ENCODE results near the gene POLR2L. TPM values are rescaled to one million over a fixed set of nuclear protein-coding genes. Genes with fewer than 3 reads are reported as not detected.

Gene POLR2L
- total RNA-seq, 1 donor from 2014 or later: 99.9 TPM

DNA sequence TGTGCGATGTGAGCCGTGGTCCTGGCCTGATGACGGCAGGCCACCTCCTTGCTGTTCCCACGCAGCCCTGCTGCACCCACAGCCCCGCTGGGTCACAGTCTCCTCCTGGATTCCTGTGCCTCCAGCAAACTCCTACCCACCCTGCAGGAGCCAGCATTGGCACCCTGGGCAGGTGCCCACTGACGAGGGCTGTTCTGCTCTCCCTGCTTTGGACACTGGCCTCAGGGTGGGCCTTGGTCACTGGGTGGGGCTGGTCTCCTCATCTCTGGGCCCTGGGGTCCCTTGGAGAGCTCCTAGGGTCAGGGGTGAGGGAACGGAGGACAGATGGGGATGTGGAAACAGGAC lies 13.0 kb upstream of the POLR2L start:
- intact Hi-C loops (cut with micrococcal nuclease): no loop called here

DNA sequence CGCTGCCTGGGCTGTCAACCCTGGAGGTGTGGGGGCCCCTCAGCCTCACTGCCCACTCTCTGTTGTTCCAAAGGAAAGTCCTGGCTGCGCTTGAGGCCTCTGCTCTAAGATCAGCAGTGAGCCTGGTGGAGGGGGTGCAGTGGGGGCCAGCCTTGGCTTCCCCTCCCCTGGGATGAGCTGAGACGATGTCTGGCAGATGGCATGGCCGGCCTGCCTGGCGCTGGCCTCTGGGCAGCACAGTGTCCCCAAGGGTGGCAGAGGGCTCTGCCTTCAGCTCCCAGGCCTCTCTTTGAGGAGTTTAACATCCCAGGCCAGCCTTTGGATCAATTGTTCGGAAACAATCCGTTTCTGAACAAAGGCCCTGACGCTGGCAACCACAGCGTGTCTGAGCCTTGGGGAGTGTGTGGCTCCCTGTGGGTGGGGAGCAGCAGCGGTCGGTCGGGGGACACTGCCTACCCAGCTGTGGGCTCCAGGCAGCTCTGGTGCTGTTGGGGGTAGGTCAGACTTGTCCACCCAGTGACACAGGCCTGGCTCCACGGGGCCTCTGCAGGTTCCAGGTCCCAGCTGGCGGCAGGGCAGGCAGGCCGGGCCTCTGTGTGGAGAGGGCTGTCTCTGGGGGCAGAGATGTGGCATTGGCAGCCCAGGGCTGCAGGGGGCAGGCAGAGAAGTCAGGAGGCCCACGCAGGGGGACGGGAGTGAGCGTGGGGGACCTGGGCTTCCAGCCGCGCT lies 12.4 kb upstream of the POLR2L start:
- intact Hi-C loops (cut with micrococcal nuclease): no loop called here

DNA sequence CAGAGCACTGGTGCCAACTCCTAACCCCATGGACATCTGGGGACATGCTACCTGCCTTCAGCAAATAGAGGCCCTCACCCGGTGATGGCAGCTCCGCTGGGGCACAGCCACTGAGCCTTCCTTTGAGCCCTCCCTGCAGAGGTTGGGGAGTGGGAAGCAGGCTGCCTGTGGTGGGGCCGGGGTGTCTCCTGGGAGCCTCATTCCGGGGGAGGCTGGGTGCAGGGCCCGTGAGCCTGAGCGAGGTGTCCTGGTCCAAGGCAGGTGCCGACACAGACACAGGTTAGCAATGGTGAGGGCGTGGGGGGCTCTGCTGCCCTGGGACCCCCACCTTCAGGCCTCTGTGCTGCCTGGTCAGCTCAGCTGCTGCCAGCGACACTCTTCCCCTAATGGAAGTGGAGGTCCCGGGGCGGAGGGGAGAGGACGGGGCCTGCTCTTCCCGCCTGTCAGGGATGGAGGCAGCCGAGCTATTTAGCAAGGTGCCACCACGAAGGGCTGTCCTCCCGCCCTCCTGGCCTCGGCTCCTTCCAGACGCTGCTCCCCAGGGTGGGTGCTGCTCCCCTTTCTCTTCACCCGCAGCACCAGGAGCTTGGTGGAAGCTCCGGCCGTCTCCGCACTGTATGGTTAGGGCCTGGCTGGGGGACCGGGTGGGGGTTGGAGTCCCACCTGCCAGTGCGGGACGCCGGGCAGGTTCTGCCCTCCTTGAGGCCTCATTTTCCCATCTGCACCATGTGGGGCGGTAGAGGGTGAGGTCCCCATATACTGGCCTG lies 11.5 kb upstream of the POLR2L start:
- intact Hi-C loops (cut with micrococcal nuclease): no loop called here

DNA sequence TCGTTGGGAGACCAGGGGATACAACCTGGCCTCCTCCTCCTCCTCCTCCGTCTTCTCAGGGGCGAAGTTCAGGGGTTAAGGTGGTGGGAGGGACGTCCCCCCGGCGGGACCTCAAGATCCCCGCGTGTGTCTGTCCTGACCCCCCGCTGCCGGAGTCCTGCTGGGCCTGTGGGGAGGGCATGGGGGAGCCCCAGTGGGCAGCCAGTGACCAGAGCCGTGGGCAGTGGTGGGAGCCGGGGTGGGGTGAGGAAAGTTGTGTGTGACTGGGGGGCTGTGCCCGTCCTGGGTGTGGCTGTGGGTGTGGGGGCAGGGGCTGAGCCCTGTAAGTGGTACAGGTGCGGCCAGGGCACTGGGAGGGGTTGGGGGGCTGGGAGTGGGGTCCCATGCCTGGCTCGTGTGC lies 10.4 kb upstream of the POLR2L start:
- intact Hi-C loops (cut with micrococcal nuclease): no loop called here

DNA sequence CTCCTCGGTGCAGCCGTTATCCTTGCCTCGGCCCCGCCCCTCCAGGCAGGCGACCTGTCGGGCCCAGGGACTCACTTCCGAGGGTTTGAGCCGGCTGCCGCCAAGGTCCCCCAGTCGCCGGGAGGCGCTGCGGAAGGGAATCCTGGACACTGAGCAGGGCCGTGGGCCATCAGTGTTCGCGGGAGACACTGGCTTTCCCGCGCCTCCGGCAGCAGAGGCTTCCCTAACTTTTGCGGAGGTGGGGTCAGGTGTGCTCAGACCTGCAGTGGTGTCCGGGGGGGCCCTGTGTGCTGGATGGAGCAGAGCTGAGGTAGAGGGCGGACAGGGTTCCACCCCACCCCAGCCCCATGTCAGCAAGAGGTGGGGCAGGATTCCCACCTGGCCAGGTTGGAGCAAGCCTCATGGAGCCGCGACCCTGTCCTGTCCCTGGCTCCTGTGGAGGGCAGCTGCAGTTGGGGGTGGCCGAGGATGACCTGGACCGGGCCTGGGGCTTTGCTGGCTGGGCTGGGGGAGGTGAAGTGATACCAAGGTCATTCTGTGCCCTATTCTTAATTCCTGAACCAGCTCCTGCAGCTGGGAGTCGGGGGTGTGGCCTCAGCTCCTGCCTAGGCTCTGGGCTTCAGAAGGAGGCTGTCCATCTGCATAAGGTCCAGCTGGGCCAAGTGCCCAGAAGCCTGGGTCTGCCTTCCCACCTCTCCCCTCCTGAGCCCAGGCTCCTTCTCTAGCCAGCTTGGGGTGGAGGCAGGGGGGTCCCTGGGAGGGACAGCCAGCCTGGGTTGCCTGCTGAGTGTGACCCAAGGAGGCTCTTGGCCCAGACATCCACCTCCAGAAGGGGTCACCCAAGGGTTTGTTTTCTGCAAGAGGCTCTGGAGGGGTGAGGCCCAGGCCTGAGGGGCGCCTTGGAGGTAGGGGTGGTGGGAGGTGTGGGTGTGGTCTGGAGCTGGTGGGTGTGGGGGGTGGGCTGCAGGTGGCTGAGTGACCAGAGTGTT lies 8.7 kb upstream of the POLR2L start:
- intact Hi-C loops (cut with micrococcal nuclease): no loop called here

DNA sequence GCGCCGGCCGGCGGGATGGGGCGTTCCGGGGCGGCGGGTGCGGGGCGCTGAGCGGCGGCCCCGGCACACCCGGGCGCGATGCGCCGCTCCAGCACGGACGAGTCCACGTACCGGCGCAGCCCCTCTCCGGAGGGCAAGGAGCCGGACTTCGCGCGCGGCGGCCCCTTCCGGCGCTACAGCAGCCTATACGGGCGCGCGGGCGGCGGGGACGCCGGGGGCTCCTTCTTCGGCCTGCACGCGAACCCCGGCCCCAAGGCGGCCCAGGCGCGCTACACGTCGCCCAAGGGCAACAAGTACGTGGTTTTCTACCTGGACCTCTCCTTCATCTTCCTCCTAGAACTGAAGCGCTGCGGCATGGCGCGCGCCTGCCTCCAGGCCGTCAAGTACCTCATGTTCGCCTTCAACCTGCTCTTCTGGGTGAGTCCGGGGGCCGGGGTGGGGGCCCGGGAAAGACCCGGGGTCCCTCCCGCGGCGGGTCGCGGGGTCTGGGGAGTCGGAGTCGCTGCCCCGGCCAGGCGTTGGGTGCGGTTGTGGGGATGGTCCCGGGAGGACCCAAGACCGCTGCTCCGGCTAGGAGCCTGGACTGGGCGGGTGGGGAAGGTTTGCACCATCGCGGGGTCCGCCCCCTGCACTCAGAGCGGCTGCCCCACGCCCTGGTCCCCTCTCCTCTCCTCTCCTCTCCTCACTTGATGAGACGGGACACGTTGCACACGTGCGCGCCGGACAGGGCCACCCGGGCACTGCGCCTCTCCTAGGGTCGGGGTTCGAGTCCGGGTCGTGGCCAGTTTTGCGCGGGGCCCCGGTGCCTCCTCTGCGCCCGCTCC lies 7.8 kb upstream of the POLR2L start:
- intact Hi-C loops (cut with micrococcal nuclease): loop anchor here (5.0 kb wide), 1 partner anchor 127 kb away; no protein-coding TSS in a partner anchor

DNA sequence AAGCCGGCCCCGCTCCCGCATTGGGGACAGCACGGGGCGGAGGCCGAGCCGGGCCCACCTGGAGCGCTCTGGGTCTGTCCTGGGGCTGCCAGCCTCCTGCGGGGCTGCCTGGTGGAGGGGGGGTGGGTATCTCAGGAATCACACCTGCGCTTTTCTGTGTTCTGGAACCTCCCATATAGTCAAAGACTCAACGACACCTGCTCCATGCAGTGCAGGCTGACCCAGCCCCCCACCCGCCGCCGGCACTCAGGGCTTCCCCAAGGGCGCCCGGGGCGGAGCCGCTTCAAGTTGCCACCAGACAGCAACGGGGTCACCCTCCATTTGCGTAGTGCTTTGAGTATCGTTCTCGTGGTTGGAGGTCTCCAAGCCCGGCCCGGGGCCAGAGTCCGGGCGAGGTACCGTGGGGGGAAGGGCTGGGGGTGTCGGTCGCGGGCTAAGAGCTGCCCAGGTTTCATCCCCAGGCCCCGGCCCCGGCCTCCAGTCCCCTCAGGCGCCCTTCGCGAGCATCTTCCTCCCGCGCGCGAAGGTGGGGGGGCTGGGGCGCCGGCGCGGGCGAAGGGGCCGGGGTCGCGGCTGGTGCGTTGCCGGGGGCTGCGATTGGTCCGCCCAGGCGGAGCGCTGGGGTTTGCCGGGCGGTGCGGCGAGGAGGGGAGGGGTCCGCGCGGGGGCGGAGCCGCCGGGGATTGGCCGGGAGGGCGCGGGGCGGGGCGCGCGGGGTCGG lies 6.9 kb upstream of the POLR2L start:
- intact Hi-C loops (cut with micrococcal nuclease): loop anchor here (5.0 kb wide), 1 partner anchor 128 kb away; no protein-coding TSS in a partner anchor

DNA sequence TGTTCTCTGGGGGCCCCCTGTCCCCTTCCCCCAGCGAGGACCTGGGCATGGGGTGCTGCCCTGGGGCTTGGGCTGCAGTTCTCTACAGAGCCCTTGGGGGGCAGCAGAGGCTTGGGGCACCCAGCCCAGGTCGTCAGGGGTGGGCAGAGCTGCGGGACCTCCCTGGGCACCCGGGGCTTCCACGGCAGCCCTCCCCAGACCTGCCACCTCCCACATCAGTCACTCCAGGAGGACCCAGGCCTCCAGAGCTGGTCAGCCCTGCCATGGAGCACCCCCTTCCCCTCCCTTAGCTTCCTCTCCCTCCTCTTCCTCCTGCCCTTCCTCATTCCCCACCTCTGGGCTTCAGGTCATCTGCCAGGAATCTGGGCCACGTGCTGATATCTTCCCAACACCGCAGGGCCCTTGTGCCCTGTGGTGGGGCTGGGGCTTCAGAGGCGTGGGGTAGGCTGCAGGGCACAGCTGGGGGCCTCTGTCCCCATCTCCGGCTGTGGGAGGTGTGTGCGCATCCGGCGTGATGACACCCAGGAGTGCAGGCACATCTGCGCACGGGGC lies 6.1 kb upstream of the POLR2L start:
- intact Hi-C loops (cut with micrococcal nuclease): loop anchor here (5.0 kb wide), 1 partner anchor 129 kb away; no protein-coding TSS in a partner anchor

DNA sequence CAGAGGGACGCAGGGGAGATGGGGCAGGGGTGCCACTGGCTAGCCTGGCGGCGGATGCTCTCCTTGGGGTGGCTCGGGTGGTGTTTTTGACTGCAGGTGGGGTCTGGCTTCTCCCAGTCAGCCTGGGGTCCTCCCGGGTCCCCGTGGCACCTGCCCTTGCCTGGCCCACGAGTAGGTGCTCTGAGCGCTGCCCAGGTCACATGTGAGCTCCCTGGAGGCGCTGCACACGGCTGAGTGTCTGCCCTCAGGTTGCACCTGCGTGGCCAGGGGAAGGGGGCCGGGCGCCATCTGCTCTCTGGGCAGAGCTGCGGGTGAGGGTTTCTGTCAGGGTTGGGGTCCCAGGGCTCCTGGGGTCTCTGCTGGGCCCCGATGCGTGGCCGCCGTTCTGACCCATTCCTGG lies 5.5 kb upstream of the POLR2L start:
- intact Hi-C loops (cut with micrococcal nuclease): loop anchor here (5.0 kb wide), 1 partner anchor 129 kb away; no protein-coding TSS in a partner anchor

DNA sequence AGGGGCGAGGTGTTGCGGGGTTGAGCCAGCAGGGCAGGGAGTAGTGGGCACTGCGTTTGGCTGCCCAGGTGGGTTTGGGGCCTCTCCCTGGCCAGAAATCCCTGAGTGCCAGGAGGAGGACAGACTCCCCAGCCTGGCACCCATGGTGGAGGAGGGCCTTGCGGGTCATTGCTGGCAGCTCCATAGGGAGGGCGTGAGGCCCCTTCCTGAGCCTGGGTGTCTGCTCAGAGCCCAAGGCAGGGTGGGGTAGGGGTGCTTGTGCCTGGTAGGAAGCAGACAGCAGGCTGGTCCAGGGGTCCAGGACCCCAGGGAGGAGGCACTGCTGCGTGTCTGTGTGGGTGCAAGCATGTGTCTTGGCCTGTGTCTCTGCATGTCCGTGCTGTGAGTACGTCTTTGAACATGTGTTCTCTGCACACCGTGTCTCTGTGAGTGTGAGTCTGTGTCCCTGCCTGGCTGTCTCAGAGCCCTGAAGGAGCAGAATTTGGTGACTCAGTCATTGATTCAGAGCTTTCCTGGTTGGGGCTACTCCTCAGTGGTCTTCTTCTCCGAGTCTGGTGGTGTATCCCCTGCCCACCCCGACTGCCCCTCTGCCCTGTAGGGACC lies 4.3 kb upstream of the POLR2L start:
- intact Hi-C loops (cut with micrococcal nuclease): loop anchor here (5.0 kb wide), 1 partner anchor 131 kb away; no protein-coding TSS in a partner anchor

DNA sequence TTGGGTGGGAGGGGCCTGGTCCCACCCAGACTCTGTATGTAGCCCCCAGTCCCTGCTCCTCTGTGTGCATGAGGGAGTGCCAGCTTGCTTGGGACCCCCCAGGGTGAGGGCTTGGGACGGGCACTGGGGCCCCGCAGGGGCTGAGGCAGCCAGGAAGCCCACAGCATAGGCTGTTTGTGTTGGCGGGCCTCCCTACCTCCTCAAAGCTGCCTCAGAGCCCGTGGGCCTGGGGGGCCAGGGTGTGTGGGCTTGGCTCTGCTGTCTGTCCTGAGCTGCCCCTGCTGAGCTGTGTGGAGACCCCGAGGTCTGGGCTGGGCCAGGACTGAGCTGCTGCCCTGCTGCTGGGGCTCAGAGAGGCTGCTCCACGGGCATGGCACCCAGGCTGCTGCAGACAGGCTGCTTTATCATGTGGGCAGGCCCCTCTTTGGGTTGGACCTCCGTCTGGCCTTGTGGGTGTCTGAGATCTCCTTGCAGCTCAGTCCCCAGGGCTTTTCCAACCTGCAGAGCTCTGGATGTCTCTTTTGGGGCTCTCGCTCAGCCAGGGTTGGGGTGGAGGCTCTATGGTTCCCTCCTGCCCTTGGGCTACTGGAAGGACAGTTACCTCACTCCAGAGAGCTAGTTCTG lies 3.7 kb upstream of the POLR2L start:
- intact Hi-C loops (cut with micrococcal nuclease): loop anchor here (5.0 kb wide), 1 partner anchor 131 kb away; no protein-coding TSS in a partner anchor

DNA sequence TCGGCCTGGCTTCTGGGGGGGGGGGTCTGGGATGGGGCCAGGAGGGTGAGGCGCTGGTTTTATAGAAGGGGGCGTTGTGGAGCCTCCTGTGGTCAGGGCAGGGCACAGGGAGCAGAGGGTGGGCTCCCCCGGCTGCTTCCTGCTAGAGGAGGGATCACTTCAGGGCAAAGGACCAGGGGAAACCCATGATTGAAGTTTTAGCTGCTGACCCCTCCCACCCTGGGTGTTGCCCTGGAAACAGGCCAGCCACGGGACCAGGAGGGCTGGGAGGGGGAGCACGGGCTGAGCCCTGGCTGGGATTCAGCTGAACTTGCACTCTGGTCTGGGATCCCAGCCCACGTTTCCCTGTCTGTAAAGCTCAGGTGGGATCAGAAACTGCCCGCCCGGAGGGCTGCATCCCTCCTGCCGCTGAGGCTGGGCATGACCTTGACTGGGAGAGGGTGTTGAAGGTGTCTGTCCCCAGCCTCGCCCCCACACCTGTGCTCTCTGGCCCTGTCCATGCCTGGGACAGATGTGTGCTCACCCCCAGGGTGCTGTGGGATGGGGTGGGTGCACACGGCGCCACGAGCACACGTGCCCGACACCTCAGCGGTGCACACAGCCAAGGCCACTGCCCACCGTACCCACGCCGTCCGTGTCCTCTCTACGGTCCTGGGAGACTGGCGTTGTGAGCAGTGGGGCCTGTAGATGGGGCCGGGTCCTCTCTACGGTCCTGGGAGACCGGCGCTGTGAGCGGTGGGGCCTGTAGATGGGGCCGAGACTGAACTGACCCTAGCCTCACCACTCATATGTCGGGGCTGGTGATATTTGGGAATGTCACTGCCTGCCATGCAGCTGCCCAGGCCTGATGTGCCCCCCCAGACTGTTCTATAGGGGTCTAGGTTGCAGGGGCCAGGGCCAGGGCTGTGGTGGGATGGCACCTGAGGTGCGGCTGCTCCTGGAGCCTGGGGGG lies 2.6 kb upstream of the POLR2L start:
- intact Hi-C loops (cut with micrococcal nuclease): loop anchor here (5.0 kb wide), 1 partner anchor 132 kb away; no protein-coding TSS in a partner anchor

DNA sequence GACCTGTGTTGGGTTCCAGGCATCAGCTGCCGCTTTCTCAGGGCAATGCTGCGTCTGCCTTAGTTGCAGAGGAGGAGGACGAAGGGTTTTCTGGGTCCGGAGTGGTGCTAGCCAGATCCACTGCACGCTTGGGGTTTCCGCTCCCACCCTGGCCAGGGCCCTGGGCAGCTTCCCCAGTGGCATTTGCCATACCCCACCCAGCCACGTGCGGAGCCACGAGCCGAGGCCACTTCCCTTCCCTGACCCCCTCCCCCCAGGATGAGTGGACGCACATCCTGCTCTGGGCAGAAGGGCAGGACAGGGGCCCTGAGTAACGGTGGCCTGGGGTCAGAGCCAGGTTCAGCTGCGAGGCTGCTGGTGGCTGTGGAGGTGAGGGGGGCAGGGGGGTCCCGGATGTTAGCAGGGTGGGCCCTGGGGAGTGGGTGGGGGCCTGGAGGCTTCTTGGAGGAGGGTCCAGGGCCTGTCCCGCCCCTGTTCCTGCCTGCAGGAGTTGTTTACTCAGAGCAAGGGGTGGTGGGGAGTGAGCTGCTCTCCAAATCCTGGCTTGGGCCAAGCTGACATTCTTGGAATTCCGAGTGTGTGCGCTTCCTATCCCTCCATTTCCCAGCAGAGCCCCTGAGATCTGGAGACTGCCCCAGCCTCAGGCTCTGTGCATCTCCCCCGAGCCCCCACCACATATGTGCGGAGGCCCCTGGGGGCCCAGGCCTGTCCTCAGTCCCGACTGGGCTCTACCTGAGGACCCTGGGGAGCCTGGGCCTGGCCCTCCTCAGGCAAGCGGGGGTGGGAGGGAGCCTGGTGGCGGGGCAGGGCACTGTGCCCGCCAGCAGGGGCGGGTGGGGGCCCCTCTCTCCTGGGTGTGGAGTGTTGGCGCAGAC lies 1.7 kb upstream of the POLR2L start:
- intact Hi-C loops (cut with micrococcal nuclease): loop anchor here (2.0 kb wide), 1 partner anchor 81 kb away; the partner anchor contains the start of gene AP2A2

DNA sequence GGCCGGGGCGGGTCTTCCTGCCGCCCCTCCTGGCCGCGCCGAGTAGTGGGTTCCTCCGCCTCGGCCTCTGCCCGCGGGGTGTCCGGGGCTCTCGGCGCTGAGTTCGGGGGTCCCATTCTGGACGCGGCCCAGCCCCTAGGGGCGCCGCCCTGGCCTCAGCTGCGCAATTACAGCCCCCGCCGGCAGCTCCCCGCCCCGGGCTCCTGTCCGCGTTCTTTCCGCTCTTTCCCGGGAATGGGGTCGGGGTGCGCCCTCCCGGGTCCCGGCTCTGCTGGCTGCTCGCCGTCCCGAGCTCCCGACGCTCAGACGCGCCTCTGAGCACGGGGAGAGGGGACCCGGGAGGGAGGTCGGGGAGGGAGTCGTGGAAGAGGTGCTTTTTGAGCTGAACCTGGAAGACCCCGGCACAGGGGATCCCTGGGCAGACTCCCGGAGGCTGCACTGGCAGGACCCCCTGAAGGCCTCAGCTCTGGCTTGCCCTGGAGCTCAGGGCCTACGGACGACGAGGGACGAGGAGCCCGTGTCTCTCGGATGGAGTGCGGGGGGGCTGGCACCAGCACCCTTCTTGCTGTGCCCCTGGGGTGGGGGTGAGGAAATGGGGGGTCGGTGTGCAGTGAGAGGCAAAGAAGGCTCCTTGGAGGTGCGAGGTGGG lies 881 bp upstream of the POLR2L start:
- intact Hi-C loops (cut with micrococcal nuclease): loop anchor here (2.0 kb wide), 1 partner anchor 82 kb away; the partner anchor contains the start of gene AP2A2

DNA sequence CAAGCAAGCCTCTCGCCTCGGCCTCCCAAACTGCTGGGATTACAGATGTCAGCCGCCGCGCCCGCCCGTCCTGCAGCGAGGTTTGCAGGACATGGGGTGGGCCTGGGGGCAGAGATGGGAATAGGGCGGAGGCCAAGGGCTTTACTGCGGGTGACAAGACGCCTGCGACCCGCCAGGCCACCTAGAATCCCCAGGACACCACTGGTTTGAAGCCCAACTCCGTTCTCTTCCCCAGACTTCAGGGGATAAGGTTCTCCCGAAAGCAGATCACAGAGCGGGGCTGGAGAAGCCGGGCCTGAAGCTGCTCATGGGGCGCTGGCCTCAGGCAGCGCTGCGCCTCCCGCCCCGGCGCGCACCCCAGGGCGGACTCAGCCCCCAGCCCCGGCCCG lies 354 bp downstream of the POLR2L start:
- intact Hi-C loops (cut with micrococcal nuclease): loop anchor here (1.0 to 2.0 kb wide), 5 partner anchors 10 to 83 kb away; partner anchors contain the start of genes AP2A2, CD151 and RPLP2
